ENCODE measurements around the gene HNRNPH3. TPM values are rescaled to one million over a fixed set of nuclear protein-coding genes. Genes with fewer than 3 reads are reported as not detected.

HNRNPH3 gene
- total RNA-seq, 4 donors from 2014 or later: 47.8 to 75.8 (median 56.8) TPM

DNA sequence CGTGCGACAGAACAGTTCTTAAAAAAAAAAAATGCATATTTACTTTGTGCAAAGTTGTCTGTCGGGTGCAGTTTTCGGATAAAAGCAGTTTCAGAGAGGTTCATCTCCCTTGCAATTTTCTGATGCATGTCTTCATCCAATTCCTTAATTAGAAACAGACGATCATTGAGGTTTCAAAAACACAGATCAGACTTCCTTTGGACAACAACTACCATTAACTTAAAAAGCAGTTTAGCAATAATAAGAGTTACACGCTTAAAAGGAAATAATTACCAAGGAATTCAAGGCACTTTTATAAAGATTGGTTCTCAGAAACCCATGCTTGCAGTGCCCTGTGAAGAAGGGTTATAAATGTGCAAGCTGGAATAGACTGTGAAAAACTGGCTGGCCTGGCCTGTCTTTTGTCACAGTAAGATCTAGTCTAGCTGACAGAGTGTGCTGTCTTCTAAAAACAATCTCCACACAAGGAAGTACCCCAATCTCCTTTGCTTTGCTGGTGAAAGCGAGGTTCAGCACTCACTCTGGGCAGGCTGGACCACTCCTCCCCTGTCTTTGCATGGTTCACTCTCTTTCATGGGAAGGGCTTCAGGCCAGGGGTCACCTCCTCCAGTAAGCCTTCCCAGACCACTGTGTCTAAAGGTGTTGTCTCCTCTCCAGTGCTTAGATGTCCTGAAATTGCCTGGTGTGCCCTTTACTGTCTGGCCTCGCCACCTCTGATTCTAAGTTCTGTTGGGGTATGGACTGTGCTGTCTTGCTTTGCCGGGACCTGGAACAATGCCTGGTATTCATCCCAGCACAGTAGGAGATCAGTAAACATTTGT lies 34.8 kb upstream of the HNRNPH3 start:
- 77 to 79% methylated on average over 9 of the region's 9 CpGs for WGBS, 2 donors
- Histone ChIP-seq H3K9me3 (no peaks in the 10 kb centered on the region), H3K27ac (no peak overlapping the region), H3K4me1 (no peaks in the 10 kb centered on the region), H3K27me3 (no peaks in the 10 kb centered on the region), H3K36me3 (no peaks in the 10 kb centered on the region), H3K4me3 (replicated peaks in 1 of 3) (no peak overlapping the region)
- DNase-seq: no peak
- intact Hi-C loops (cut with DNase I): no loop called here
- TF ChIP-seq POLR2A (IDR thresholded peaks at IDR 0.05): no peak
- TF ChIP-seq, protein P1, sequence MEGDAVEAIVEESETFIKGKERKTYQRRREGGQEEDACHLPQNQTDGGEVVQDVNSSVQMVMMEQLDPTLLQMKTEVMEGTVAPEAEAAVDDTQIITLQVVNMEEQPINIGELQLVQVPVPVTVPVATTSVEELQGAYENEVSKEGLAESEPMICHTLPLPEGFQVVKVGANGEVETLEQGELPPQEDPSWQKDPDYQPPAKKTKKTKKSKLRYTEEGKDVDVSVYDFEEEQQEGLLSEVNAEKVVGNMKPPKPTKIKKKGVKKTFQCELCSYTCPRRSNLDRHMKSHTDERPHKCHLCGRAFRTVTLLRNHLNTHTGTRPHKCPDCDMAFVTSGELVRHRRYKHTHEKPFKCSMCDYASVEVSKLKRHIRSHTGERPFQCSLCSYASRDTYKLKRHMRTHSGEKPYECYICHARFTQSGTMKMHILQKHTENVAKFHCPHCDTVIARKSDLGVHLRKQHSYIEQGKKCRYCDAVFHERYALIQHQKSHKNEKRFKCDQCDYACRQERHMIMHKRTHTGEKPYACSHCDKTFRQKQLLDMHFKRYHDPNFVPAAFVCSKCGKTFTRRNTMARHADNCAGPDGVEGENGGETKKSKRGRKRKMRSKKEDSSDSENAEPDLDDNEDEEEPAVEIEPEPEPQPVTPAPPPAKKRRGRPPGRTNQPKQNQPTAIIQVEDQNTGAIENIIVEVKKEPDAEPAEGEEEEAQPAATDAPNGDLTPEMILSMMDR (IDR thresholded peaks at IDR 0.05): no peak

DNA sequence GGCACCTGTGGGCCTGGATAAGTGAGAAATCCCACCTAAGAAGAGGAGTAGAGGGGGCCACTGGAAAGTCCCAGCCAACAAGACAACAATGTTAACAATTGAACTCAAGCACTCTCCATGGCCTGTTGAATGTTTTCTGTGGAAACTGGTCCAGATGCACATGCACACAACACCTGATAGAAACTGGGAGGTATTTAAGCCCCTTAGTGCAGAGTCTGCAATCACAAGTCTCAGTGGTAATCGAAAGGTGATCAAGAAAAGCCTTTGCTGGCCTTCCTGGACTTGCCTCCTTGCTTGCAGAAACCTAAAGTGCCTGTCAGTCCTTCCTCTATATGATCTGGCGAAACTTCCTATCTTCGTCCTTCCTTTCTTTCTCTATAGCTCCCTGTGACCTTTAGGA lies 30.6 kb upstream of the HNRNPH3 start:
- 85 to 91% methylated on average over 3 of the region's 3 CpGs for WGBS, 2 donors
- Histone ChIP-seq H3K27me3 (no peaks in the 10 kb centered on the region), H3K36me3 (no peaks in the 10 kb centered on the region), H3K4me3 (replicated peaks in 1 of 3) (no peak overlapping the region), H3K4me1 (no peaks in the 10 kb centered on the region), H3K27ac (no peak overlapping the region), H3K9me3 (no peaks in the 10 kb centered on the region)
- intact Hi-C loops (cut with DNase I): loop anchor here (5.0 kb wide), 1 partner anchor 89 kb away; no protein-coding TSS in a partner anchor
- DNase-seq: no peak
- TF ChIP-seq, protein P1 (IDR thresholded peaks at IDR 0.05): no peak

DNA sequence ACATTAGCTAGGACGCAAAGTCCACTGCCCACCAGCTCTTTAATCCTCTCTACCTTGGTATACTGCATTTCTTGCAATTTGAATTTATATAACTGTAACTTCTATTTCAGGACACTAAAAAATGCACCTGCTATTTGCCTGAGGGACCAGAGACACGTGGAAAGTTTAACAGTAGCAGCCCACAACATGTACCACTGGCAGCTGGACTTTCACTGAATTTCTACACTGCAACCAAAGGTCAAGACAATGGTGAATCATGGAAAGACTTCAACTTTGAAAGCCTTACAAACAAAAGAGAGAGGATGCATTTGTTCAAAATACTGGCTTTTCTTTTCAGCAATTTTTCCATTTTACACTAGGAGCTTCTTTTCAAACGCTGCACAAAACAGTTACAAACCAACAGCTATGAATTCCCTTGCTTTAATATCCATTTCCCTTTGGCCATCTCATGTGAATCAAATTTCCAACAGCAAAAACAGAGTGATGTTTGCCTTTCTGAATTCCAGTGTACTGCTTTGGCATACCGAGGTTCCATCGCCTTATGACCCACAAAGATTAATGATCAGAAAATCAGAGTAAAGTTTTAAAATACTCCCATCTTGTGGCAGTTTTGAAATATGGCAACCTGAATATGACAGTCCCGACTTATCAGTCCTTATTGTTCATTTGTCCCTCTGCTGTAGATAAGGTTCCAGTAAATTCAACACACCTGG lies 29.9 kb upstream of the HNRNPH3 start:
- intact Hi-C loops (cut with DNase I): loop anchor here (5.0 kb wide), 1 partner anchor 90 kb away; no protein-coding TSS in a partner anchor
- Histone ChIP-seq H3K36me3 (no peaks in the 10 kb centered on the region), H3K4me3 (replicated peaks in 1 of 3) (no peak overlapping the region), H3K27me3 (no peaks in the 10 kb centered on the region), H3K4me1 (no peaks in the 10 kb centered on the region), H3K9me3 (no peaks in the 10 kb centered on the region), H3K27ac (no peak overlapping the region)
- WGBS, 2 donors: 56 to 58% methylated on average over 6 of the region's 6 CpGs
- no peak for DNase-seq
- no peak for TF ChIP-seq POLR2A (IDR thresholded peaks at IDR 0.05)
- TF ChIP-seq, protein P1 (IDR thresholded peaks at IDR 0.05): peak in 4 of 6 experiments; percentile 18 to 63 (median 48)

DNA sequence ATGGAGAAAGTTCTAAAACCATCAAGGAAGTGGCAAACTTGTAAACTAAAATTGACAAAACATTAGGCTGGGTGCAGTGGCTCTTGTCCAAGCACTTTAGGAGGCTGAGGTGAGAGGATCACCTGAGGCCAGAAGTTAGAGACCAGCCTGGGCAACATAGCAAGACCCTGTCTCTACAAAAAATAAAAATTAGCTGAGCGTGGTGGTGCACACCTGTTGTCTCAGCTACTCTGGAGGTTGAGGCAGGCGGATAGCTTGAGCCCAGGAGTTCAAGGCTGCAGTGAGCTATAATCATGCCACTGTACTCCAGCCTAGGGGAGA lies 29.4 kb upstream of the HNRNPH3 start:
- no peaks in the 10 kb centered on the region for H3K27me3 ChIP-seq
- no peak for DNase-seq
- no peak overlapping the region for H3K4me3 ChIP-seq (replicated peaks in 1 of 3)
- H3K36me3 ChIP-seq: no peaks in the 10 kb centered on the region
- no peak for TF ChIP-seq POLR2A (IDR thresholded peaks at IDR 0.05)
- H3K27ac ChIP-seq: no peak overlapping the region
- 48 to 69% methylated on average over 2 of the region's 2 CpGs for WGBS, 2 donors
- H3K4me1 ChIP-seq: no peaks in the 10 kb centered on the region
- intact Hi-C loops (cut with DNase I): loop anchor here (5.0 kb wide), 1 partner anchor 90 kb away; no protein-coding TSS in a partner anchor
- H3K9me3 ChIP-seq: no peaks in the 10 kb centered on the region

DNA sequence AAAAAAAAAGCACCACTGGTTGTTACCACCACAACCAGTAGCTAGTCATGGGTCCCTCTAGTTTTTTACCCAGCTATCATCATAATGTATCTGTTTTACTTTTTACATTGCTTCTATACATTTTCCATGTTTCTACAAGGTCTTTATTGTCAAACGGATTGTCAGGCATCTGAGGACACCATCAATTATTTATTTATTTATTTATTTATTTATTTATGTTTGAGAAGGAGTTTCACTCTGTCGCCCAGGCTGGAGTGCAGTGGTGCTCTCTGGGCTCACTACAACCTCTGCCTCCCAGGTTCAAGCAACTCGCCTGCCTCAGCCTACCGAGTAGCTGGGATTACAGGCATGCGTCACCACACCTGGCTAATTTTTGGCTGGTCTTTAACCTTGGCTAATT lies 29.0 kb upstream of the HNRNPH3 start:
- no peaks in the 10 kb centered on the region for H3K27me3 ChIP-seq
- intact Hi-C loops (cut with DNase I): loop anchor here (5.0 kb wide), 1 partner anchor 91 kb away; no protein-coding TSS in a partner anchor

More for the DNA sequence above, 29.0 kb upstream of the HNRNPH3 start:
- H3K27ac ChIP-seq: no peak overlapping the region
- WGBS, 2 donors: 68 to 83% methylated on average over 5 of the region's 5 CpGs
- H3K9me3 ChIP-seq: no peaks in the 10 kb centered on the region
- no peak overlapping the region for H3K4me3 ChIP-seq (replicated peaks in 1 of 3)
- no peaks in the 10 kb centered on the region for H3K36me3 ChIP-seq
- TF ChIP-seq, protein P1 (IDR thresholded peaks at IDR 0.05): no peak
- TF ChIP-seq POLR2A (IDR thresholded peaks at IDR 0.05): no peak
- no peaks in the 10 kb centered on the region for H3K4me1 ChIP-seq
- DNase-seq: no peak

All from thyroid gland (tissue), 4 donors.